T-helper 1 cell treated with Interleukin-12 subunit alpha and Interleukin-12 subunit beta and Interleukin-4 antibody, amounts not matched to agents 30 ng/mL and 1 ng/mL, for 36 hours (primary cell): ENCODE measurements around the gene LRRTM4. TPM values are rescaled to one million over a fixed set of nuclear protein-coding genes. Genes with fewer than 3 reads are reported as not detected.
"Not testable (repeated sequence)": the region's sequence is repeated elsewhere in the genome, so short reads cannot be mapped to it uniquely, and the experiment has no call there.

ENCODE experiments used
- intact Hi-C: fragments of 100-400 bp; cut with micrococcal nuclease; formaldehyde crosslinking; loops from one replicate; pipeline ENCODE4 v1.15.1; 2024
- total RNA-seq: library from RNA; stranded (reverse); gene quantifications from 2 replicates; pipeline ENCODE4 v1.2.3, GENCODE V29; 2022

LRRTM4 gene
- total RNA-seq, 1 donor from 2014 or later, result not detected

DNA sequence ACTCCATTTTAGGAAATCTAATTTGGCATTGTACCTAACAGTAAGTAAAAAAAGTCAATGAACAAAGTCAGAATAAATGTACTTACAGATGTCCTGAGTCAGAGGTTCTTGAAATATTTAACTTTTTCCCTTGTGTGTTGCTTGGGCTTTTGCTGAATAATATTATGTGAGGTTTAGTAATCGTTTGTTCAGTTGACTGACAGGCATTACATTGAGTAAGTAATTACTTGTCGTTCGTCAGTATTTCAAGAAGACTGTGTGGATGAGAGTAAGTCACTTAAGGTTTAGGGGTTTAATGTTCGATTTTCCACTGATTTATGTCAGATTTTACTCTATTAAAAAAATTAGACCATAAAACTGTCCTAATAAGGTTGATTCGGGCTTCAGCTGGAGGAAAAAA, 342.9 kb downstream of the LRRTM4 start:
- intact Hi-C loops, result no loop called here

DNA sequence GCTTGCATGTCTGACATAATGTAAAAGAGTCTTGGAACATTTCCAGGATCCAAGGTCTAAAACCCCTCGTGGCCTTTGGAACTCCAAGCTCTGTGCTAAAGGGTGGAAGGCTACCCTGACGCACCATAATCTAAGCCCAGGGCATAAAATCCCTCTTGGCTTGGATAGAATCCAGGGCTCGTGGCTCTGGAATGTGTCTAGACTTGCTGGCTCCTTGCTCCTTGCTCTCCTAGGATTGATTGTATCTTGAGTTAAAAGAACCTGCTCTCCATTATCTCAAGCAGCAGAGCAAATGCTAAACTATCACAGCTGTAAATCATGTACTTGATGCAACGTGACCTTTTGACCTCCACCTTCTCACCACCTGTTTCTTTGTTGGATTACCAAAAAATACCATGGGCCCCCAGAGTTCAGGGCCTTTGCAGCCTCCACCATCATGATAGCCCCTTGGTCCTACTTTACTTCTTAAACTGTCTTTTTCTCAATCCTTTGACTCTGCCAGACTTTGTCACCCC, 346.9 kb downstream of the LRRTM4 start:
- intact Hi-C loops, result not testable (repeated sequence)

DNA sequence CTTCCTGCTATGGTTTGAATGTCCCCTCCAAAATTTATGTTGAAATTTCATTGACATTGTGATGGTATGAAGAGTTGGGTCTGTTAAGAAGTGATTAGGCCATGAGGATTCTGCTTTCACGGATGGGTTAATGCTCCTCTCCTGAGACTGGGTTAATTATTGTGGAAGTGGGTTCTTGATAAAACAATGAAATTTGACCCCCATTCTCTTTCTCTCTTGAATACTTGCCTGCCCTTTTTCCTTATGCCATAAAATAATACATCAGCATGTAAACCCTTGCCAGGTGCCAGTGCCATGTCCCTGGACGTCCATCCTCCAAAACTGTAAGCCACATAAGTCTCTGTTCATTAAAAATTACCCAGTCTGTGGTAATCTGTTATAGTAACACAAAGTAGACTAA, 352.8 kb downstream of the LRRTM4 start:
- intact Hi-C loops, result no loop called here

DNA sequence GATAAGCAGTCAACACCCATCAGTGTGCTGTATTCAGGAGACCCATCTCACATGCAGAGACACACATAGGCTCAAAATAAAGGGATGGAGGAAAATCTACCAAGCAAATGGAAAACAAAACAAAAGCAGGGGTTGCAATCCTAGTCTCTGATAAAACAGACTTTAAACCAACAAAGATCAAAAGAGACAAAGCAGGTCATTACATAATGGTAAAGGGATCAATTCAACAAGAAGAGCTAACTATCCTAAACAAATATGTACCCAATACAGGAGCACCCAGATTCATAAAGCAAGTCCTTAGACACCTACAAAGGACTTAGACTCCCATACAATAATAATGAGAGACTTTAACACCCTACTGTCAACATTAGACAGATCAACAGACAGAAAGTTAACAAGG, 358.2 kb downstream of the LRRTM4 start:
- intact Hi-C loops, result not testable (repeated sequence)

DNA sequence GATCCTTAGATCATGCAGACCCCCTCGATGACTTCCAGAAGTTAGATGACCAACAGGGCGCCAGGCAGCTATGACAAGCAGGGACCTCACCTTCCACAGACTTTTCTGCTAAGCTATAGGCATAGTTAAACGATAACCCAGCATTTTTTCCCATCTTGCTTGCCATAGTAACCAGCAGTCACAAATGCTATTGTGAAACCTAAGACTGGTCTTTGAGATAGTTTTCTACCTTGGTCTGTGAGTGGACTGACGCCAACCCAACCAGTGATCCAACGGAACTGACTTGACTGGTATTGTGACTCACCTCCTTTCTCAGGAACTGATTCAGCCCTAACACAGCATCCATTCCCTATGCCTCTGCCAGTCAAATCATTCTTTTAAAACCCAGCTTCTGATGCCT, 361.2 kb downstream of the LRRTM4 start:
- intact Hi-C loops, result no loop called here

DNA sequence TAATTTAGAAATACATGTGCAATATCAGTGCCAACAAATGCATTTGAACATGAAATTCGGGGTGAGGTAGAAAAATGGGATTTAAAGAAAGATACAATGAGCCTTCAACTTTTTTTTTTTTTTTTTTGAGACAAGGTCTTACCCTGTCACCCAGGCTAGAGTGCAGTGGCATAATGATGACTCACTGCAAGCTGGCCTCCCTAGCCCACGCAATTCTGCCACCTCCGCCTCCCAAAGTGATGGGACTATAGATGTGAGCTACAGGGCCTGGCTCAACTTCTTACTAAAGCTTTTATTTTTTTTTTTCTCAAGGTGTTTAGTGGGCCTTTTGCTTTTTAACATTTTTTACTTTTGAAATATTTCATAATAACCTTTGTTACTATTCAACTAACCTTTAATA, 365.6 kb downstream of the LRRTM4 start:
- intact Hi-C loops, result no loop called here

DNA sequence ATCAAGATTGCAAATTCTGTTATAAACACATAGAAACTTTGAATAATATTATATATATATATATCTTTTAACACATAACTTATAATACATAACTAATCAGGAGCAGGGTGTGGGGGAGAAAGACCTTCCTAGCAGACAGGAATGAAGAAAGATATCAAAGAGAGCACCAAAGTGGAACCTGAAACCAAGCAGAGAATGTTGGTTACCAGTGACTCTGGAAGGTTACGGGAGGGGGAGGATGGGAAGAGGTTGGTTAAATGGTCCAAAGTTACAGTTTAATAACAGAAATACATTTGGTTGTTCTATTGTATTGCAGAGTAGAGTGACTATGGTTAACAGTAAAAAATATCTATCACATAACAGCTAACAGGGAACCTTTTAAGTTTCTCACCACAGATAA, 366.7 kb downstream of the LRRTM4 start:
- intact Hi-C loops, result no loop called here

DNA sequence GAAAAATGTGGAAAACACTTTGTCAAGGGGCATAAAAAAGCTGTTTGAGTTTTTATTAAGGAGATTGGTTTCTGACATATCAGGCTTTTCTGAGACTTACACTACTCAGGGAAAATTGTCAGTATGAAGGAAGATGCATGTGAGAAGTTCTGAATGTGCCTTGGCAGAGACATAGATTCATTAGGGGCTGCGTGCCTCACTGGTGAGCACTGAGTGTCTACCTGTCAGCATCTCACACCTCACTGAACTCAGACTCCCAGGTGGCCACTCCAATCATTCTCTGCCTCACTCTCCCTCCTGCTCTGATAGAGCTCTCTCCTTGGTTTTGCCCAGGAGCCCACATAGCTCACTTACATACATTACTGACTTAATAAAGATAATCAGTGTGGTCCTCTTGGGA, 372.6 kb downstream of the LRRTM4 start:
- intact Hi-C loops, result no loop called here

DNA sequence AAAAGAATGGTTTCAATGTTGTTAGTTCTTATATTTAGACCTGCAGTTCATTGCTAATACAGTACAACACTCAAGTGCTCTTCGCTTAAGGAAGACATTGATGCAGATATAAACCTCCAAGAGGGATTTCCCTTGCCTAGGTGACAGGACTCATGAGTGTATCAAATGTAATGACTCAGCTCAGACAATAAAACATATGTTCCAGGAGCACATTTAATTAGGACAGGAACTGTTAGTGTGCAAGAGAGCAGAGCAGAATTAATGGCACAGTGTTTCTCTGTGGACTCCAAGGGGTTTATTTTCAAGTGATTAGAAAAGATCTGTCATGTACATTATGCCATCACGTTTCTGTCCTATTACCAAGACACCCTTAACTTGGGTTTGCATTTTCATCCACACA, 375.0 kb downstream of the LRRTM4 start:
- intact Hi-C loops, result no loop called here

DNA sequence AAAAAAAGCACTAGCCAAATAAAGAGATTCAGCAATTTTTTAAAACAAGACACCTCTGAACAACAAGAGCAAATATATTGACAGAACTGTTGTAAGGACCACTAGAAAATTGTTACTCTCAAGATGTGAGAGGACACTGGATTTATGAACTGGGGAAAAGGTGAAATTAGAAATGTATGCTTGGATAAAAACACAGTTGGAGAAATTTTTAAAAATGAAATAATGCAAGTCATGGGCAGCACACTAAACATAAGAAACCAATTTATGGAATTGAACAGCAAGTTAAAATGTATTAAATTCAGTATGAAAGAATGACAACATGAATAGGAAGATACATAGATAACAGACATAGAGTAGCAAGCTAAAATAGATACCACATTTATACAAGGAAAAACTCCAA, 377.4 kb downstream of the LRRTM4 start:
- intact Hi-C loops, result no loop called here

DNA sequence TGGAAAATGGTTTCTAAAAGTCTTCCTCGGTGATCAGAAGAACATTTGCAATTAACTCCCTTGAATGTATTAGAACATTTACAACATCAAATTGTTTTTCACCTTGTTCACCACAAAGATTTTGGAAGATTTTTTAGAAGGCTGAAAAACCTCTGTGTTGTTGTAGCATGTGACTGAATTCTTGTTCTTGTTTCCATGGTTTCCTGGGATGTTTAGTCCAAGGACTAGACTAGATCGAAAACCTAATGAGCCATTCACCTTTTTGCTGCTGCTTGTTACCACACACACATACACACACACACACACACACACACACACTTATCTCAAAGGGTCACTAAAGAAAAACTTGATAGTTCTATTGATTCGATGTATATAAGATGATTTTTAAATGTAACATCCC, 380.0 kb downstream of the LRRTM4 start:
- intact Hi-C loops, result no loop called here

DNA sequence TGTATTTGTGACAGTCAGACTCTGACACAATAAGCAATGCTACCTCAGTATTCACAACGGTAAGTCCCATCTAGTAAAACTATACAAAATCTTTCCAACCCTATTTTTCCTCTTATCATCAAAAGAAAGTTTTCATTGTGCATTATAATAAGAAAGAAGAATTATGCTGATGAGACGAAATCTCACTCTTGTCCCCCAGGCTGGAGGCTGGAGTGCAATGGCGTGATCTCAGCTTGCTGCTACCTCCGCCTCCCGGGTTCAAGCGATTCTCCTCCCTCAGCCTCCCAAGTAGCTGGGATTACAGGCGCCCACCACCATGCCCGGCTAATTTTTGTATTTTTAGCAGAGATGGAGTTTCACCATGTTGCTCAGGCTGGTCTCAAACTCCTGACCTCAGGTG, 393.7 kb downstream of the LRRTM4 start:
- intact Hi-C loops, result not testable (repeated sequence)

DNA sequence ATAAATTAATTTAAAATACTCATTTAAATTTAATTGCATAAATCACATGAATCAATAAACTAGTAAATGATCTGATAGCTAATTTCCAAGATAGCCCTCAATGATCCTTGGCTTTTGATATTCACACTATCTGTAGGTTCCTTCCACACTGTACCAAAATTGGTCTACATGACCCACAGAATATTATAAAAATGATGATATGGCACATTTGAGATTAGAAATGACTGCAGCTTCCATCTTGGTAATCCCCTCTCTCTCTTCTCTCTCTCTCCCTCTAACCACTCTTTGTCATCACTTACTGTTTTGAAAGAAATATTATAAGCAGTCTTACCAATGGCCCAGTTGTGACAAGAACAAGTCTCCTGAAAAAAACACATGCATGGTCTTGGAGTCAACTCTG, 394.8 kb downstream of the LRRTM4 start:
- intact Hi-C loops, result no loop called here

DNA sequence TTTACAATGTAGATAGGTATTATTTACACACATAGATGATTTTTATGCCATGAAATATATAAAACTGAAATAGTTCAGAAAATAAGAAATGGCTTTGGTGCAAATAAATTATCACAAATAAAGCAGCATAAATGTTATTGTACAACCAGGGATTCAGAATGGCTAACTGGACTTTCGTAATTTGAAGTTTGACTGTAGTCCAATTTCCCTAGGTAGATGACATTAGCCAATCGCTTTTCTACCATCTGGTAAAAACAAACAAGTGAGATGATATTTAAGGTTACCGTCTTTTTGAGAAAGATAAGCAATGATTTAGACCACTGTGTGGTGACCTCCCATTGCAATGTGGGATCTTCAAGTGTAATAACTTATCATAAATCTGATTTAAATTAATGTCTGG, 400.7 kb downstream of the LRRTM4 start:
- intact Hi-C loops, result no loop called here

DNA sequence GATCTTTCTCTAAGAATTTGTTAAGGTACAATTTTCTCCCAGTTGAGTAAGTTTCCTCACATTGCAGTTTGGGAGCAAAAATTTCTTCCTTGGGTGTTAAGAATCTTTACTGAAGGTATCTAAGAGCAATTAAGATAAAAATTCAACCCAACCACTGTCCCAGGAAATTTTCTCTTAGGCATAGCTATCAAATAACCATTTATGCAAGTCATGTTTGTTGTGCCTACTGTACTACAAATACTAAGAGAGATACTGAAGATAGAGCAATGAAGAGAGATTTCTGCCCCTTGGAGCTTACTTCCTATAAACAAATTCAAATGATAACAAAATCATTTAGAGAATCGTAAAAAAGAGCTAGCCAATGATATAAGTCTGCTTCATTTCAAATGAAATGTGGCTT, 402.8 kb downstream of the LRRTM4 start:
- intact Hi-C loops, result no loop called here

DNA sequence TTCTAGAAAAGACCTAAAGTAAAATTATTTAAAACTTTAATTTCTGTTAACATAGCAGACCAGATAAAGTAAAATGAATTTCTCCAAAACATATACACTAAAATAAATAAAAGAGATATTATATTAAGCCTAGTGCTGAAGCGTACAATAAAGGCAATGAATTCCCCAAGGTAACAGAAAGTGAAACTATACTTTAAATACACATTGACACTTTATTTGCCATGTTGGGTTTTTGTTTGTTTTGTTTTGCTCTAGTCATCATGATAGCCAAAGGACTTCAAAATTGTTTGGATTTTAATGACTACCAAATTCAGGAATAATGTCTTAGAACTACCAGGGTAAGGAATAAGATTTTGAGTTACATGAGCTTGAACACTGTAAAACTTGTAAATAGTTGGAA, 413.3 kb downstream of the LRRTM4 start:
- intact Hi-C loops, result no loop called here

DNA sequence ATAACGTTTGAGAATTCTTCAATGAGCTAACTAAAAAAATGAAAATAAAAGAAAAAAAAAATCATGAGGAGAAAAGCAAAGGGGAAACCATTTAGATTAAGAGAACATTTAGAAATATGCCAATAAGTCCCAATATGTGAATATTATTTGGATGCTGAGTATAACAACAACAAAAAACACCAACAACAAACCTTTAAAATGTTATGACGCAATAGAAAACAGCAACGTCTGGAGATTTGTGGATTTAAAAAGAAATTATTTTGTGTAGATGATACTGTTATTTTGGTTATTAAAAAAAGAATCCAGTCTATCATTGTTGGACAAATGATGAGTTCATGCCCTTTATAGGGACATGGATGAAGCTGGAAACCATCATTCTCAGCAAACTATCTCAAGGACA, 417.2 kb downstream of the LRRTM4 start:
- intact Hi-C loops, result no loop called here

DNA sequence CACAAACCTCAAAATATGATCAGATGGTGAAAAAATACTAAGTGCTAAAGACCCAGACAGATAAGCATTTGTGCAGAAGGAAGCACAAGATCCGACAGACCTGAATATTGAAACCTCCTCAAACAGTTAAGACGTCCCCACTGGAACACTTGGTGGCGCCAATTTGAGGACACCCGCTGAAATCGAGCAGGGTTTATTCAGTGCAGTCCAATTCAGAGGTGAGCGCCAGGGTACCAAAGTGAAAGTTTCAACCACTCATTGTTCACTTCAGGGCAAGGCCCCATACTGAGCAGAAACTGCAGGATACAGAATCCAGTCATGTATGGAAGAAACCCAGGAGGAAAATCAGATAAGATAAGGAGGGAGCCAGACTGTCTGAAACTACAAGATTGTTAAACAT, 417.6 kb downstream of the LRRTM4 start:
- intact Hi-C loops, result no loop called here

DNA sequence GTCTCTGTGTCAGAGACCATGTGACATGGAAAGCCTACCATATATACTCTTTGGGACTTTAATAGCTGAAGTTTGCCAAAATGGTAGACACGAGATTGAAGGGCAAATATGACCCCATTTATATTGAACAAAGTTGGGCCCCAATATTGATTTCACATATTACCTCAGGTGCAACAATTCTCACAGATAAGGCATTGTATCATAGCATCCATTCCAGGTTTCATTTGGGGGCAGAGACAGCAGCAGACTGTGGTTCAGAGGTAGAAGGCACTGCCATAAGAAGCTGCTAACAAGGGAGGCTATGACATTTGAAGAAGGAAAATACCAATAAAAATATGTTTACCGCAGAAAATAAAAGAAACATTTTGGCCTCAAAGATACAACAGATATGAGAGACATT, 419.2 kb downstream of the LRRTM4 start:
- intact Hi-C loops, result no loop called here

DNA sequence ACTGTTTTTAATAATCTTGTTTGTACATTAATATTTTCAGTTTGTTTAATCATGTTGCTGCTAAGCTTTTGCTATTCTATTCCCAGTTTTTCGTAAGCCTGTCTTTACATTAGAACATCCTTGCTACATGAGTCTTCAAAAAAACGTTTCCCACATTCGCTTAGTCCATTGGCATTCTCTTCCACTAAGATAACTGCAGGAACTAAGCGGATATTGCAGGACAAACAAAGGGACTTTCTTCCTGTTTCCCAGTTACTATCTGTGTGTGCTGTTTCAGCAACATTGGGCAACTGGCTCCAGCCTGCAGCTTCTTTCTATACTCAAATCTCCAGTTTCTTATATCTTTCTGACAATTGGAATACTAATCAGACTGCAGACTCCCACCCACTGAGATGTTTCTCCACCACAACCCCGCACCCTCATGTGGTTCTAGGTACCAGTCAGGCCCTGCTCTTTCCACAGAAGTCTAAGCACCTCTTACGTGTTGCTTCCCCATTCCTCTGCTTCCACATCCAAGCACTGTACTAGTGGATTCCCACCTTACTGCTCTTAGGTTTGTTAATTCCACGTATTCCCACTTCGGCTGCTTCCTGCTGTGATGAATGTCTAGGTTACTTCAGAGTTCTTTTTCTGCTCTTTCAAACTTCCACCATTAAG, 420.3 kb downstream of the LRRTM4 start:
- intact Hi-C loops, result no loop called here

DNA sequence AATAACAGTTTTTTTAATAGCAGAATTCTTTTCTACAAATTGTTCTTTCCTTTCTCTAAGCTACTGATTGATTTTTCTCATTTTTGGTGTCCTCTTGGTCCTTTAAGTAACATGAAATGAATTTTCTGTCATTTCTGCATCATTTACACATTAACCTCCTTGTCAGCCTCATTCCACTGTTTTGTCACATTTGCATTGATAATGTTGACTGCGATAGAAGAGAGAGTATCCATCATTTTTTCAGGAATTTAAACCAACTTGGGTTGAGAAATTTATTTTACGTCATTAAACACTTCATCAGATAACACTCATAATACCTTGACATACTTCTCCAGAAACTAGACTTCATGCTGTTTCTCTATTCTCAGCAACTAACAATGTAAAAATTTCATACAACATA, 422.2 kb downstream of the LRRTM4 start:
- intact Hi-C loops, result no loop called here

DNA sequence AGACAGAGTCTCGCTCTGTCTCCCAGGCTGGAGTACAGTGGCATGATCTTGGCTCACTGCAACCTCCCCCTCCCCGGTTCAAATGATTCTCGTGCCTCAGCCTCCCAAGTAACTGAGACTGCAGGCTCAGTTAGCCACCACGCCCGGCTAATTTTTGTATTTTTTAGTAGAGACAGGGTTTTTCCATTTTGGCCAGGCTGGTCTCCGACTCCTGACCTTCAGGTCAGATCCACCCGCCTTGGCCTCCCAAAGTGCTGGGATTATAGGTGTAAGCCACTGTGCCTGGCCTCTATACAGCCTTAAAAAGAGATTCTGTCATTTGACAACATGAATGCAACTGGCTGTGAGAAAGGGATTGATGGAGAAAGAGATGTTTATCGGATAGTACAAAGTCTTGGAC, 426.7 kb downstream of the LRRTM4 start:
- intact Hi-C loops, result not testable (repeated sequence)

DNA sequence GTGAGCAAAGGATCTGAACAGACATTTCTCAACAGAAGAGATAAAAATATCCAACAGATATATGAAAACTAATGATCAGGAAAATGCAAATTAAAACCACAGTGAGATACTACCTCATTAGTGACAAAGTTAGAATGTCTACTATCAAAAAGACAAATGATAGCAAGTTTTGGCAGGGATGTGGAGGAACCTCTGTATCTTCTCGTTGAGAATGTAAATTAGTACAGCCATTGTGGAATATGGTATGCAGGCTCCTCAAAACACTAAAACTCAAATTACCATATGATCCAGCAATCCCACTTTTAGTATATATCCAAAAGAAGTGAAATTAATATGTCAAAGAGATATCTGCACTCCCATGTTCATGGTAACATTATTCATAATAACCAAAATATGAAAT, 427.1 kb downstream of the LRRTM4 start:
- intact Hi-C loops, result no loop called here

DNA sequence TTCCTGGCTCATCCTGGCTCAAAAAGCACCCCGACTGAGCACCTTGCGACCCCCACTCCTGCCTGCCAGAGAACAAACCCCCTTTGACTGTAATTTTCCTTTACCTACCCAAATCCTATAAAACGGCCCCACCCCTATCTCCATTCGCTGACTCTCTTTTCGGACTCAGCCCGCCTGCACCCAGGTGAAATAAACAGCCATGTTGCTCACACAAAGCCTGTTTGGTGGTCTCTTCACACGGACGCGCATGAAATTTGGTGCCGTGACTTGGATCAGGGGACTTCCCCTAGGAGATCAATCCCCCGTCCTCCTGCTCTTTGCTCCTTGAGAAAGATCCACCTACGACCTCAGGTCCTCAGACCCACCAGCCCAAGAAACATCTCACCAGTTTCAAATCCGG, 433.8 kb downstream of the LRRTM4 start:
- intact Hi-C loops, result not testable (repeated sequence)
